HCT116 (cell line): Measurements from ENCODE around the gene THSD8. TPM values are rescaled to one million over a fixed set of nuclear protein-coding genes. Genes with fewer than 3 reads are reported as not detected.
A peak's percentile ranks its signal among the peaks of the same experiment; 100 is the strongest.

Source experiments
- ATAC-seq: fragments of 200-7000 bp; cut with Tn5 transposase; 2 replicates; pipeline ENCODE4 v1.9.1; 2020; ENCODE audit warnings: mild to moderate bottlenecking, moderate library complexity
- BruUV-seq: library from RNA; stranded (reverse); fragments of 400-500 nt; replicated peaks from 2 replicates; lab custom pipeline; 2021; lab: Mats Ljungman, UMichigan
- CTCF ChIA-PET: fragments of 300-600 bp; sonication (Branson Sonifier 250); formaldehyde crosslinking; loops from one replicate; lab custom pipeline; 2021; ENCODE audit warnings: antibody characterized with exemption; lab: Charles Lee
- POLR2A ChIA-PET: fragments of 300-600, 350-600 bp; sonication (Branson Sonifier 250); formaldehyde crosslinking; loops from one replicate; lab custom pipeline; 2021; ENCODE audit warnings: antibody characterized with exemption; lab: Charles Lee
- RAD21 ChIA-PET, 2 experiments: fragments of 300-600 bp; sonication (Branson Sonifier 250); formaldehyde crosslinking; loops; one replicate each; lab custom pipeline; 2023; ENCODE audit warnings: low total read pairs in 2 of 2; ENCODE audit not compliant: uncharacterized antibody in 2 of 2, unreplicated experiment in 2 of 2, low non-redundant PET in 1 of 2; lab: Charles Lee
- DNase-seq: peaks from one replicate; pipeline ENCODE4 v3.0.0-alpha.2; 2010; ENCODE audit warnings: low read depth, low spot score
- H2AFZ ChIP-seq: fragments of 200-600 bp; shearing (Covaris generic), sonication (generic); 2 replicates; pipeline ENCODE4 v1.6.1; 2017; ENCODE audit warnings: low read depth, mixed run types, mixed read lengths, antibody characterized with exemption, low read length; ENCODE audit not compliant: poor library complexity, severe bottlenecking
- H3K27ac ChIP-seq: 2 replicates; pipeline ENCODE4 v1.5.1; 2012; ENCODE audit warnings: low read depth, low read length
- H3K27me3 ChIP-seq: fragments of 200-600 bp; sonication (generic); 2 replicates; pipeline ENCODE4 v1.6.1; 2016; ENCODE audit warnings: mixed run types, low read length, mixed read lengths; ENCODE audit not compliant: insufficient read depth
- H3K36me3 ChIP-seq, 2 experiments: fragments of 200-500 bp in 1 of 2; fragments of 200-600 bp in 1 of 2; sonication (Bioruptor generic) in 1 of 2; sonication (generic) in 1 of 2; 2 replicates each; pipeline versions ENCODE4 v1.5.1 to v1.6.1; 2014 to 2016; ENCODE audit warnings: low read length in 2 of 2, inconsistent platforms in 1 of 2, mixed read lengths in 1 of 2, mixed run types in 1 of 2; ENCODE audit not compliant: insufficient read depth in 2 of 2, control insufficient read depth in 1 of 2
- H3K4me1 ChIP-seq, 2 experiments: fragments of 200-600 bp in 1 of 2; sonication (generic) in 1 of 2; 2 replicates each; pipeline versions ENCODE4 v1.5.1 to v1.6.1; 2012 to 2017; ENCODE audit warnings: low read length in 2 of 2, inconsistent platforms in 1 of 2, mild to moderate bottlenecking in 1 of 2, mixed read lengths in 1 of 2, mixed run types in 1 of 2, moderate library complexity in 1 of 2; ENCODE audit not compliant: insufficient read depth in 2 of 2, control insufficient read depth in 1 of 2
- H3K4me2 ChIP-seq: fragments of 200-600 bp; sonication (generic); 2 replicates; pipeline ENCODE4 v1.6.1; 2017; ENCODE audit warnings: mixed run types, low read length, mixed read lengths
- H3K4me3 ChIP-seq, 2 experiments: fragments of 200-600 bp in 1 of 2; sonication (generic) in 1 of 2; replicated peaks in 1 of 2; 2 replicates each; pipeline ENCODE4 v1.5.1; 2011 to 2016; ENCODE audit warnings: low read length in 2 of 2, control low read depth in 1 of 2, low read depth in 1 of 2, mild to moderate bottlenecking in 1 of 2, mixed read lengths in 1 of 2, mixed run types in 1 of 2
- H3K79me2 ChIP-seq: fragments of 200-600 bp; sonication (generic); 2 replicates; pipeline ENCODE4 v1.6.1; 2017; ENCODE audit warnings: mild to moderate bottlenecking, mixed run types, low read length, moderate library complexity, mixed read lengths; ENCODE audit not compliant: insufficient read depth
- H3K9ac ChIP-seq: fragments of 200-600 bp; sonication (generic); 2 replicates; pipeline ENCODE4 v1.6.1; 2016; ENCODE audit warnings: low read length, mixed read lengths
- H3K9me2 ChIP-seq: fragments of 200-600 bp; sonication (generic), shearing (Covaris generic); 2 replicates; pipeline ENCODE4 v1.6.1; 2017; ENCODE audit warnings: mixed run types, mild to moderate bottlenecking, moderate library complexity; ENCODE audit not compliant: insufficient read depth
- H3K9me3 ChIP-seq, 2 experiments: fragments of 200-500 bp in 1 of 2; fragments of 200-600 bp in 1 of 2; sonication (Bioruptor generic) in 1 of 2; sonication (generic) in 1 of 2; 2 replicates each; pipeline ENCODE4 v1.6.1; 2014 to 2017; ENCODE audit warnings: low read length in 2 of 2, mixed read lengths in 2 of 2, inconsistent platforms in 1 of 2, low read depth in 1 of 2, mild to moderate bottlenecking in 1 of 2, mixed run types in 1 of 2, moderate library complexity in 1 of 2; ENCODE audit not compliant: control insufficient read depth in 1 of 2, insufficient read depth in 1 of 2
- H4K20me1 ChIP-seq: fragments of 200-600 bp; sonication (generic), shearing (Covaris generic); 2 replicates; pipeline ENCODE4 v1.6.1; 2017; ENCODE audit warnings: mixed run types, mild to moderate bottlenecking, moderate library complexity; ENCODE audit not compliant: insufficient read depth
- POLR2A ChIP-seq: IDR thresholded peaks from 2 replicates; pipeline ENCODE4 v1.7.0; 2011; ENCODE audit warnings: borderline replicate concordance; ENCODE audit not compliant: insufficient read depth, insufficient read length; ENCODE audit errors: extremely low read depth
- POLR2AphosphoS5 ChIP-seq: IDR thresholded peaks from 2 replicates; pipeline ENCODE4 v1.6.1; 2011; ENCODE audit warnings: mild to moderate bottlenecking, low read depth, low read length, moderate library complexity
- TCF7L2 ChIP-seq: IDR thresholded peaks from 2 replicates; pipeline ENCODE4 v1.7.0; 2011; ENCODE audit warnings: borderline replicate concordance, inconsistent platforms; ENCODE audit not compliant: insufficient read depth, insufficient read length; ENCODE audit errors: extremely low read depth
- YY1 ChIP-seq: IDR thresholded peaks from 2 replicates; pipeline ENCODE4 v1.6.1; 2011; ENCODE audit warnings: low read length, low read depth, moderate library complexity, mild to moderate bottlenecking; ENCODE audit not compliant: insufficient replicate concordance; ENCODE audit errors: extremely low read depth
- ZBTB33 ChIP-seq: IDR thresholded peaks from 2 replicates; pipeline ENCODE4 v1.6.1; 2011; ENCODE audit warnings: mild to moderate bottlenecking, low read length, moderate library complexity; ENCODE audit not compliant: insufficient replicate concordance; ENCODE audit errors: extremely low read depth
- ZFX ChIP-seq: fragments of 450-650 bp; IDR thresholded peaks from 2 replicates; pipeline ENCODE4 v1.6.1; 2017
- intact Hi-C: fragments of 100-400 bp; cut with micrococcal nuclease; formaldehyde crosslinking; loops from 2 replicates; pipeline ENCODE4 v1.10.0; 2022
- total RNA-seq: library from RNA; stranded (reverse); gene quantifications from one replicate; pipeline ENCODE4 v1.2.1, GENCODE V29; 2021; ENCODE audit not compliant: unreplicated experiment
- TF ChIP-seq, protein P1 (sequence below): IDR thresholded peaks from 2 replicates; pipeline ENCODE4 v1.6.1; 2012
- TF ChIP-seq, protein P2 (sequence below): IDR thresholded peaks from 2 replicates; pipeline ENCODE4 v1.6.1; 2012

THSD8 gene
- total RNA-seq, 1 experiment from 2014 or later: 33.3 TPM

GRCh38 chr19:12793290-12794195, 8.3 kb upstream of the THSD8 start:
- no peak overlapping the region for H2AFZ ChIP-seq
- RAD21 ChIA-PET: interaction anchor here (0.7 to 1.2 kb wide), 3 partner anchors 18 to 27 kb away, joined by 3 to 4 read pairs (median 3); partner anchors contain the start of gene HOOK2 (in 1 of the 2)

More at GRCh38 chr19:12793290-12794195, 8.3 kb upstream of the THSD8 start:
- DNase-seq: peak; percentile 91
- Histone ChIP-seq H3K4me1 (peaks cover 41 to 76% of the 10 kb centered on the region in 2 experiments), H4K20me1 (no peaks in the 10 kb centered on the region)
- no TSS peak for BruUV-seq
- POLR2A ChIA-PET: interaction anchor here (0.6 to 6.7 kb wide), 15 partner anchors 9 to 1856 kb away, joined by 3 to 172 read pairs (median 5); partner anchors contain the start of genes DHPS, HOOK2, PRDX2 and RNASEH2A
- TF ChIP-seq POLR2AphosphoS5 (peak; percentile 94), YY1 (peak; percentile 36), TCF7L2 (peak; percentile 40), ZFX (peak; percentile 80), POLR2A (peak; percentile 94), ZBTB33 (peak; percentile 76)
- TF ChIP-seq, protein P1, sequence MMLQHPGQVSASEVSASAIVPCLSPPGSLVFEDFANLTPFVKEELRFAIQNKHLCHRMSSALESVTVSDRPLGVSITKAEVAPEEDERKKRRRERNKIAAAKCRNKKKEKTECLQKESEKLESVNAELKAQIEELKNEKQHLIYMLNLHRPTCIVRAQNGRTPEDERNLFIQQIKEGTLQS: no peak
- TF ChIP-seq, protein P2, sequence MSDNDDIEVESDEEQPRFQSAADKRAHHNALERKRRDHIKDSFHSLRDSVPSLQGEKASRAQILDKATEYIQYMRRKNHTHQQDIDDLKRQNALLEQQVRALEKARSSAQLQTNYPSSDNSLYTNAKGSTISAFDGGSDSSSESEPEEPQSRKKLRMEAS: no peak
- TF ChIP-seq, all 23 proteins: peak for 6
- Histone ChIP-seq H3K4me3 (peak overlapping the region; percentile 77 to 84), H3K27me3 (no peaks in the 10 kb centered on the region), H3K36me3 (no peaks in the 10 kb centered on the region; a peak in 2 of 4 replicates), H3K79me2 (peaks cover 19% of the 10 kb centered on the region), H3K9me3 (no peaks in the 10 kb centered on the region), H3K27ac (peak overlapping the region; percentile 96), H3K9me2 (no peaks in the 10 kb centered on the region), H3K9ac (peak overlapping the region; percentile 93), H3K4me2 (peak overlapping the region; percentile 99)
- intact Hi-C loops: loop anchor here (2.0 kb wide), 1 partner anchor 15 kb away; no protein-coding TSS in a partner anchor
- CTCF ChIA-PET: interaction anchor here (1.2 to 7.4 kb wide), 9 partner anchors 11 to 60 kb away, joined by 3 to 123 read pairs (median 35); partner anchors contain the start of gene HOOK2
- peak; percentile 56 for ATAC-seq
